Upper lobe of left lung (tissue), 4 donors: Measurements from ENCODE around the gene NHLH2.

ENCODE experiments used
- CTCF ChIP-seq, 6 experiments: fragments of 450-650 bp in 4 of 6; fragments of 200-600 bp in 2 of 6; sonication (generic) in 2 of 6; IDR thresholded peaks; one replicate each; pipeline ENCODE4 v1.5.1; 2016 to 2019; ENCODE audit warnings: antibody characterized with exemption in 6 of 6
- EP300 ChIP-seq, 4 donors: sonication (generic); formaldehyde crosslinking; IDR thresholded peaks; one replicate each; pipeline ENCODE4 v1.5.1; 2017; ENCODE audit warnings: antibody characterized with exemption in 4 of 4, control low read depth in 2 of 4
- POLR2A ChIP-seq, 4 donors: fragments of 450-650 bp; IDR thresholded peaks; one replicate each; pipeline ENCODE4 v1.5.1; 2016 to 2017; ENCODE audit warnings: antibody characterized with exemption in 4 of 4, mild to moderate bottlenecking in 2 of 4

GRCh38 chr1:115791816-115792215 is 49.1 kb downstream of the NHLH2 start:
- no peak for TF ChIP-seq EP300 (IDR thresholded peaks at IDR 0.05)
- no peak for TF ChIP-seq CTCF (IDR thresholded peaks at IDR 0.05)
- TF ChIP-seq POLR2A (IDR thresholded peaks at IDR 0.05), result no peak
